ENCODE results near the gene GLE1.

Gene GLE1

GRCh38 chr9:128459011-128459410, 45.5 kb upstream of the GLE1 start:
- no peak for DNase-seq (ENCODE audit: extremely low spot score)
- no peak for TF ChIP-seq CTCF (IDR thresholded peaks at IDR 0.05; ENCODE audit: control extremely low read depth, extremely low read depth, low read depth, missing control alignments)
- POLR2A ChIA-PET: no interaction called here
- CTCF ChIA-PET: no interaction called here

DNA sequence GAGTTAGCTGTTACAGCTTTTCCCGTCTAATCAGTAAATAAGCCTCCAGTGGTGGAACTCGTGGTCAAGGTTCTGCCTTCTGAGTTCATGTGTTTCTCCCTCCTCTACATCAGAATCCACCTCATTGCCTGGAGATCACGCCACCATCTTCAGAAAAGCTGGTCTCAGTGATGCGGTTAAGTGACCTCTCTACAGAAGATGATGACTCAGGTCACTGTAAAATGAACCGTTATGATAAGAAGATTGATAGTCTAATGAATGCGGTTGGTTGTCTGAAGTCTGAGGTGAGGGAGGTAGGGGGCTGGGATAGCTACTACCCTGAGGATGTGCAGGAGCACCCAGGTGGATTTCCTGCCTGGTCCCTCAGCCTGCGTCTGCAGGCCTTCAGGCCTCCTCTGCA, 35.4 kb upstream of the GLE1 start:
- POLR2A ChIA-PET: no interaction called here
- CTCF ChIA-PET: interaction anchor here (1.0 to 1.4 kb wide), 4 partner anchors 9 to 30 kb away, joined by 3 to 5 read pairs (median 4); no protein-coding TSS in a partner anchor
- TF ChIP-seq CTCF (IDR thresholded peaks at IDR 0.05; ENCODE audit: control extremely low read depth, extremely low read depth, low read depth, missing control alignments): no peak

DNA sequence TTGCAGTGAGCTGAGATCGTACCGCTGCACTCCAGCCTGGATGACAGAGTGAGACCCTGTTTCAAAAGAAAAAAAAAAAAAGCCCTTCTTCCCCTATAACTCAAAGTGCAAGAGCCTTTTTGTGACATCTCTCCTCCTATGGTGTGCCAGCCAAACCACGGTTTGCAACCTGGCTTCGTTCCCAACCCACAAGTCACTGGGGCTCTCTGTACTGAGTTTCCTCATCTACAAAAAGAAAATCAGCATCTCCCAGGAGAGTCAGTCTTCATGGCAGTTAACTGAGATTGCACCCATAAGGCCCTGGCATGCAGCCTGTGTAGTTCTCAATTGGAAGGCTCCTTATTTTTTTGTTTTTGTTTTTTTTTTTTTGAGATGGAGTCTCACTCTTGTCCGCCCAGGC, 34.0 kb upstream of the GLE1 start:
- no peak for TF ChIP-seq CTCF (IDR thresholded peaks at IDR 0.05; ENCODE audit: control extremely low read depth, extremely low read depth, low read depth, missing control alignments)
- POLR2A ChIA-PET: no interaction called here
- DNase-seq (ENCODE audit: extremely low spot score): no peak
- CTCF ChIA-PET: interaction anchor here (1.5 kb wide), 1 partner anchor 318 kb away, joined by 3 read pairs; no protein-coding TSS in a partner anchor

More for the DNA sequence above, 35.4 kb upstream of the GLE1 start:
- DNase-seq (ENCODE audit: extremely low spot score): no peak

DNA sequence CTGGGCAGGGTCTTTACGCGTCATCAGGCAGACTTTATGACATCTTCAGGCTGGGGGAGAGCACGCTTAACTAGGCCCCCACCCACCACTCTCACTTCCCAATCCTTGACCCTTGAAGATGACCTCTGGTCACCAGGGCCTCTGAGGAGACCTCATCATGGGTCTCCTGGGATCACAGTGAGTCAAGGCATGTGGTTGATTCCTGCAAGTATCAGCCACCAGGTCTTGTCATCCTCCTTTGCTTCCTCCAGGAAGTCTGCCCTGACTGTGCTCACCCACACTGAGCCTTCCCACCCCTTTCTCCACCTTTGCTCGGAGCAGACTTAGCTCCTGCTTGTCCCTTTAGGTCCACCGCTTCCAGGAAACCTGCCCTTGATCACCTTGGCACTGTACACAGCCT, 31.4 kb upstream of the GLE1 start:
- CTCF ChIA-PET: no interaction called here
- POLR2A ChIA-PET: no interaction called here
- DNase-seq (ENCODE audit: extremely low spot score): no peak
- TF ChIP-seq CTCF (IDR thresholded peaks at IDR 0.05; ENCODE audit: control extremely low read depth, extremely low read depth, low read depth, missing control alignments): no peak

- no peak for DNase-seq (ENCODE audit: extremely low spot score)
- ChIA-PET CTCF (no interaction called here), POLR2A (no interaction called here)
- no peak for TF ChIP-seq CTCF (IDR thresholded peaks at IDR 0.05; ENCODE audit: control extremely low read depth, extremely low read depth, low read depth, missing control alignments)
Observed at GRCh38 chr9:128475867-128476266, 28.7 kb upstream of the GLE1 start.

GRCh38 chr9:128479262-128479661, 25.3 kb upstream of the GLE1 start:
- no peak for DNase-seq (ENCODE audit: extremely low spot score)
- ChIA-PET CTCF (interaction anchor here (1.0 to 1.2 kb wide), 2 partner anchors 41 to 60 kb away, joined by 3 to 4 read pairs; no protein-coding TSS in a partner anchor), POLR2A (no interaction called here)
- TF ChIP-seq CTCF (IDR thresholded peaks at IDR 0.05; ENCODE audit: control extremely low read depth, extremely low read depth, low read depth, missing control alignments): no peak

DNA sequence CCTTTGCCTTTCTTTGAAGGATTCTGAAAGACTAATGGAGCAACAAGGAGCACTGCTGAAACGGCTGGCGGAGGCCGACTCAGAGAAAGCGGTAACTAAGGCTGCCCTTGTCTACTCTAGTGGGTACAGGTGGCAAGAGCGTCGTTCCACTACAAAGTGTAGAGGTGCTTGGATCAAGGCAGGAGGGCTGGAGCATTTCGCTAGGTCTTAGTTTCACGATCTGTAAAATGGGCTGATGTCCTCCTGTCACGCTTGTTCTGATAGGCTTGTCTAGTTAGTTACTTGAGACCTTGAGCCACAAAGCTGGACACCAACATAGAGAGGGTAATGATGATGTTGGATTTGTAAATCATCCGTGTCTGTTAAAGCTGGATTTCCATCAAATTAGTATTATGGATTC, 23.0 kb upstream of the GLE1 start:
- no peak for DNase-seq (ENCODE audit: extremely low spot score)
- ChIA-PET CTCF (interaction anchor here (1.1 to 1.8 kb wide), 2 partner anchors 16 to 43 kb away, joined by 3 to 4 read pairs; no protein-coding TSS in a partner anchor), POLR2A (no interaction called here)

More for the DNA sequence above, 23.0 kb upstream of the GLE1 start:
- no peak for TF ChIP-seq CTCF (IDR thresholded peaks at IDR 0.05; ENCODE audit: control extremely low read depth, extremely low read depth, low read depth, missing control alignments)
